B cell (primary cell): ENCODE data around the gene RHOG. TPM values are rescaled to one million over a fixed set of nuclear protein-coding genes. Genes with fewer than 3 reads are reported as not detected.

ENCODE experiments used
- ATAC-seq: fragments of 200-7000 bp; cut with Tn5 transposase; one replicate; pipeline ENCODE4 v1.10.0; 2021; ENCODE audit warnings: low read depth, mild to moderate bottlenecking, moderate number of reproducible peaks, moderate library complexity
- CTCF ChIA-PET: fragments of 350-600 bp; sonication (Branson Sonifier 250); formaldehyde crosslinking; loops from one replicate; lab custom pipeline; 2021; ENCODE audit warnings: antibody characterized with exemption, inconsistent platforms; lab: Charles Lee
- POLR2A ChIA-PET: fragments of 350-600 bp; sonication (Branson Sonifier 250); formaldehyde crosslinking; loops from one replicate; lab custom pipeline; 2021; ENCODE audit warnings: antibody characterized with exemption; lab: Charles Lee
- DNase-seq: peaks from one replicate; pipeline ENCODE4 v3.0.0; 2013
- H2AFZ ChIP-seq: 2 replicates; pipeline ENCODE4 v1.6.1; 2012; ENCODE audit warnings: mild to moderate bottlenecking, low read depth, low read length; ENCODE audit not compliant: insufficient read depth, poor library complexity, severe bottlenecking
- H3K27ac ChIP-seq, 2 donors: 1 replicate in 1 of 2; 2 replicates in 1 of 2; pipeline ENCODE4 v1.5.1; 2012 to 2013; ENCODE audit warnings: low read length in 2 of 2, mild to moderate bottlenecking in 2 of 2, moderate library complexity in 1 of 2
- H3K27me3 ChIP-seq, 4 experiments: fragments of 200-600 bp in 1 of 4; sonication (generic) in 1 of 4; replicated peaks in 1 of 4; 1 replicate in 2 of 4; 2 replicates in 2 of 4; pipeline versions ENCODE4 v1.6.1 to v1.7.0; 2013 to 2016; ENCODE audit warnings: low read length in 3 of 4, mild to moderate bottlenecking in 2 of 4, mixed read lengths in 1 of 4, moderate library complexity in 1 of 4; ENCODE audit not compliant: insufficient read depth in 4 of 4, control insufficient read depth in 3 of 4; ENCODE audit errors: control extremely low read depth in 1 of 4
- H3K36me3 ChIP-seq, 2 experiments: replicated peaks in 1 of 2; 1 replicate in 1 of 2; 2 replicates in 1 of 2; pipeline versions ENCODE4 v1.6.1 to v1.7.1; 2013; ENCODE audit warnings: low read length in 1 of 2; ENCODE audit not compliant: insufficient read depth in 2 of 2, control insufficient read depth in 1 of 2; ENCODE audit errors: control extremely low read depth in 1 of 2, extremely low read depth in 1 of 2
- H3K4me1 ChIP-seq, 2 donors: fragments of 200-600 bp in 1 of 2; sonication (generic) in 1 of 2; 1 replicate in 1 of 2; 2 replicates in 1 of 2; pipeline versions ENCODE4 v1.5.1 to v1.6.1; 2013 to 2017; ENCODE audit warnings: low read length in 2 of 2; ENCODE audit not compliant: control insufficient read depth in 2 of 2, insufficient read depth in 2 of 2
- H3K4me2 ChIP-seq: replicated peaks from 2 replicates; pipeline ENCODE3; 2012; ENCODE audit warnings: mild to moderate bottlenecking, low read depth, low read length; ENCODE audit not compliant: poor library complexity, severe bottlenecking
- H3K4me3 ChIP-seq, 5 experiments: fragments of 200-600 bp in 1 of 5; sonication (generic) in 1 of 5; 1 replicate in 3 of 5; 2 replicates in 2 of 5; pipeline versions ENCODE4 v1.5.1 to v1.7.0; 2011 to 2016; ENCODE audit warnings: low read length in 4 of 5, mild to moderate bottlenecking in 4 of 5, low read depth in 2 of 5, control low read depth in 1 of 5, moderate library complexity in 1 of 5; ENCODE audit not compliant: insufficient read depth in 1 of 5; ENCODE audit errors: control extremely low read depth in 1 of 5, extremely low read depth in 1 of 5
- H3K79me2 ChIP-seq: fragments of 200-600 bp; sonication (generic); one replicate; pipeline ENCODE4 v1.6.0; 2016; ENCODE audit warnings: low read length; ENCODE audit not compliant: control insufficient read depth, insufficient read depth
- H3K9ac ChIP-seq: fragments of 200-600 bp; sonication (generic); 2 replicates; pipeline ENCODE4 v1.6.1; 2017; ENCODE audit warnings: mild to moderate bottlenecking, low read length, moderate library complexity
- H3K9me3 ChIP-seq, 3 donors: one replicate each; pipeline versions ENCODE4 v1.6.1 to v1.7.1; 2013; ENCODE audit warnings: low read length in 2 of 3; ENCODE audit not compliant: control insufficient read depth in 2 of 3, insufficient read depth in 1 of 3; ENCODE audit errors: control extremely low read depth in 1 of 3
- H4K20me1 ChIP-seq: 2 replicates; pipeline ENCODE4 v1.6.0; 2012; ENCODE audit warnings: mild to moderate bottlenecking, low read length; ENCODE audit not compliant: insufficient read depth, control insufficient read depth, poor library complexity, severe bottlenecking
- H3K27ac Mint-ChIP-seq: one replicate; pipeline ENCODE4 v1.8.0; 2021; ENCODE audit warnings: mixed read lengths
- H3K27me3 Mint-ChIP-seq: one replicate; pipeline ENCODE4 v1.8.0; 2021; ENCODE audit warnings: mixed read lengths
- H3K4me1 Mint-ChIP-seq: one replicate; pipeline ENCODE4 v1.8.0; 2021; ENCODE audit warnings: mixed read lengths
- H3K4me3 Mint-ChIP-seq: one replicate; pipeline ENCODE4 v1.8.0; 2021; ENCODE audit warnings: mixed read lengths
- H3K9me3 Mint-ChIP-seq: one replicate; pipeline ENCODE4 v1.8.0; 2022; ENCODE audit warnings: mixed read lengths; ENCODE audit not compliant: insufficient read depth
- intact Hi-C: fragments of 100-400 bp; cut with micrococcal nuclease; formaldehyde crosslinking; loops from one replicate; pipeline ENCODE4 v1.10.0; 2022
- polyA plus RNA-seq: library from polyadenylated mRNA; depleted of rRNA; stranded (reverse); fragments of >200 nt; gene quantifications from 2 replicates; pipeline ENCODE4 v1.2.3, GENCODE V29; 2012
- total RNA-seq, 2 donors: library from RNA; stranded (reverse); fragments of 120-200 nt in 1 of 2; gene quantifications; 1 replicate in 1 of 2; 2 replicates in 1 of 2; pipeline versions ENCODE4 v1.2.3 to v1.2.4, GENCODE V29; 2013 to 2022
- TF ChIP-seq, protein P1 (sequence below): fragments of 200-600 bp; IDR thresholded peaks from one replicate; pipeline ENCODE4 v1.8.0; 2022; ENCODE audit warnings: antibody characterized with exemption, mild to moderate bottlenecking

RHOG gene
- total and polyA plus RNA-seq, 2 donors (not counting 1 experiment from before 2014, with no cell fraction given): 102 to 141 TPM

DNA sequence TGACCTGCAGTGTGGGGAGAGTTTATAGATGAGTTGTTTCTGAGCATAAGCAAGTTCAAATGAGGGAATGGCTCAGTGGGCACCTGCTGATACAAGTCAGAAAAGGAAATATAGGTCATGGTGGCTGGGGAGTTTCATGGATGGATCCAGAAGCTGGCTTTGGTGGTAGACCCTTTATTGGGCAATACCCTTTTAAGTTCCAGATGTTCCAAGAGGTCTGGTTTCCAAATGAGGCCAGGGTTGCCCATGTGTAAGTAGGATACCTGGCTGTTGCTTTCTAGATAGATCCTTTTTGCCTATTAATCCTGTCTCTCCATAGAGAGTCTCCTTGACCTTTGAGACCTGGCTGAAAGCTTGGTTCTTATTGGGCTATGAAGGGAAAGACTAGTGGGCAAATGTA, 16.9 kb upstream of the RHOG start:
- peak overlapping the region; percentile 89 for H3K9ac ChIP-seq
- peak overlapping the region; percentile 87 for H3K4me2 ChIP-seq
- H3K27me3 Mint-ChIP-seq: no peaks in the 10 kb centered on the region

More for the DNA sequence above, 16.9 kb upstream of the RHOG start:
- peaks cover 80% of the 10 kb centered on the region for H3K4me1 Mint-ChIP-seq
- Histone ChIP-seq H4K20me1 (peaks cover 39% of the 10 kb centered on the region), H3K79me2 (peaks cover 76% of the 10 kb centered on the region), H3K4me1 (peaks cover 83% of the 10 kb centered on the region in 2 donors), H2AFZ (no peak overlapping the region), H3K27ac (peak overlapping the region in 1 of 2 donors; percentile 99), H3K27me3 (no peaks in the 10 kb centered on the region), H3K4me3 (peak overlapping the region; percentile 36 to 93 (median 91)), H3K9me3 (no peaks in the 10 kb centered on the region), H3K36me3 (peaks cover 0 to 3% of the 10 kb centered on the region in 2 experiments)
- H3K27ac Mint-ChIP-seq: peak overlapping the region; percentile 73
- H3K9me3 Mint-ChIP-seq: no peaks in the 10 kb centered on the region
- peak overlapping the region; percentile 98 for H3K4me3 Mint-ChIP-seq
- no peak for DNase-seq
- no peak for ATAC-seq
- intact Hi-C loops: loop anchor here (5.0 kb wide), 2 partner anchors 70 to 480 kb away; partner anchors contain the start of gene ZNF195
- TF ChIP-seq, protein P1, sequence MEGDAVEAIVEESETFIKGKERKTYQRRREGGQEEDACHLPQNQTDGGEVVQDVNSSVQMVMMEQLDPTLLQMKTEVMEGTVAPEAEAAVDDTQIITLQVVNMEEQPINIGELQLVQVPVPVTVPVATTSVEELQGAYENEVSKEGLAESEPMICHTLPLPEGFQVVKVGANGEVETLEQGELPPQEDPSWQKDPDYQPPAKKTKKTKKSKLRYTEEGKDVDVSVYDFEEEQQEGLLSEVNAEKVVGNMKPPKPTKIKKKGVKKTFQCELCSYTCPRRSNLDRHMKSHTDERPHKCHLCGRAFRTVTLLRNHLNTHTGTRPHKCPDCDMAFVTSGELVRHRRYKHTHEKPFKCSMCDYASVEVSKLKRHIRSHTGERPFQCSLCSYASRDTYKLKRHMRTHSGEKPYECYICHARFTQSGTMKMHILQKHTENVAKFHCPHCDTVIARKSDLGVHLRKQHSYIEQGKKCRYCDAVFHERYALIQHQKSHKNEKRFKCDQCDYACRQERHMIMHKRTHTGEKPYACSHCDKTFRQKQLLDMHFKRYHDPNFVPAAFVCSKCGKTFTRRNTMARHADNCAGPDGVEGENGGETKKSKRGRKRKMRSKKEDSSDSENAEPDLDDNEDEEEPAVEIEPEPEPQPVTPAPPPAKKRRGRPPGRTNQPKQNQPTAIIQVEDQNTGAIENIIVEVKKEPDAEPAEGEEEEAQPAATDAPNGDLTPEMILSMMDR: no peak
- ChIA-PET CTCF (interaction anchor here (0.7 to 36.8 kb wide), 8 partner anchors 12 to 215 kb away, joined by 3 to 662 read pairs (median 4); partner anchors contain the start of genes RHOG and STIM1), POLR2A (interaction anchor here (0.7 kb wide), 1 partner anchor 96 kb away, joined by 5 read pairs; no protein-coding TSS in a partner anchor)
